Ammon's horn (tissue), 1 donor: ENCODE results near the gene COQ2.
A peak's percentile ranks its signal among the peaks of the same experiment; 100 is the strongest.
"Not testable (repeated sequence)": the region's sequence is repeated elsewhere in the genome, so short reads cannot be mapped to it uniquely, and the experiment has no call there.

Experiments
- DNase-seq: peaks from one replicate; pipeline ENCODE4 v3.0.0-alpha.2; 2016; ENCODE audit warnings: low spot score

Gene COQ2

DNA sequence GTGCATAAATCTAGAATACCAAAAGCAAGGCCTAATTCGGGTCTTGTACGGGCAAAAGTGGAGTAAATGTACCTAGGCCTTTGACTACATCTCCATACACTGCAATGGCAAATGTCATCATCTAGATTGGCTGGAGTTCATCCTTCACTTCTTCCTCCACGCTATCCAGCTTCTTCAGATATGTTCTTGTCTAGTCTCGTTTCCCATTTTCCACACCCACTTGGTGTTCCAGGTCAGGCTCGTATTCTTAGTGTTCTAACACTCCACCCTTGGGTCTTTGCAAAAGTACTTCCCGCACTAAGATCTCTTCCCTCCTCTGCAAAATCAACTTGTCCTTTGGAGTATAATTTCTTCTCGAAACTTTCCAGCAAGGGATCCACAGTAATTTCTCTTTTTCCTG, 1.4 kb downstream of the COQ2 start:
- DNase-seq, result no peak

DNA sequence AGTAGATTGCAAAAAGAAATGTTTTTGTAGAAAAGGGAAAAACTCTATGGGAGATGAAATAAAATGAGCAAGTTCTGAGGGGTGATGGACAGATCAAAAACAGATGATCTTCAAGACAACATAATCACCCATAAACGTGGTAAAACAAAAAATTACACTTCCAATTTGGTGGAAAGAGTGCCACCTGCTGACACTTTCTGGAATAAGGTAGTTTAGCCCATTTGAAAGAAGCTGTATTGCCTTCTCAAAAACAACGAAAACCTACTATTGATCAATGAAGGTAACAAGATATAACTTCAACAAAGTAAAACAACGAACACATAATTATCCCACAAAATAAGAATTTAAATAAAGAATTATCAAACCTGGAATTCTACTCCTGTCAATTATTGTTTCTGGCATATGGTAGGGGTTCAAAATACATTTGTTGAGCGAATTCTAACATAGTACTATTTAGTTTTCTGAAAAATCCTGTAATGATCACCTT, 2.5 kb downstream of the COQ2 start:
- peak; percentile 67 for DNase-seq

DNA sequence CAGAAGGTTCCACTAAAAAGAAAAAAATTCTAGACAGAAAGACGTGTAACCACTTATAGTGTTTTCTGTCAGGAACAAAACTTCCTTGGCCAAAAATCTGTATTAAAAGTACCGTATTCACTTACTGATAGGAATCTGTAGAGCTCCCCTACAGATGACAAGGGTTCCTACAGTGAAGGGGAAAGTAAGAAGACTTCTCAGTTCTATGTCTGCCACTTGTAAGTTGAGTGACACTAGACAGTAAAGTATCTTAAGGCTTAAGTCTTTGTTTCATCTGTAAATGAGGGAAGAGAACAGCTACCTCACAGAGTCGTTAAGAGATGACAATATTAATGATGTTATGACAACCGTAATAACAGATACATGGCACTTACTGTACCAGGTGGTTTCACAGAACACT, 3.3 kb downstream of the COQ2 start:
- no peak for DNase-seq

DNA sequence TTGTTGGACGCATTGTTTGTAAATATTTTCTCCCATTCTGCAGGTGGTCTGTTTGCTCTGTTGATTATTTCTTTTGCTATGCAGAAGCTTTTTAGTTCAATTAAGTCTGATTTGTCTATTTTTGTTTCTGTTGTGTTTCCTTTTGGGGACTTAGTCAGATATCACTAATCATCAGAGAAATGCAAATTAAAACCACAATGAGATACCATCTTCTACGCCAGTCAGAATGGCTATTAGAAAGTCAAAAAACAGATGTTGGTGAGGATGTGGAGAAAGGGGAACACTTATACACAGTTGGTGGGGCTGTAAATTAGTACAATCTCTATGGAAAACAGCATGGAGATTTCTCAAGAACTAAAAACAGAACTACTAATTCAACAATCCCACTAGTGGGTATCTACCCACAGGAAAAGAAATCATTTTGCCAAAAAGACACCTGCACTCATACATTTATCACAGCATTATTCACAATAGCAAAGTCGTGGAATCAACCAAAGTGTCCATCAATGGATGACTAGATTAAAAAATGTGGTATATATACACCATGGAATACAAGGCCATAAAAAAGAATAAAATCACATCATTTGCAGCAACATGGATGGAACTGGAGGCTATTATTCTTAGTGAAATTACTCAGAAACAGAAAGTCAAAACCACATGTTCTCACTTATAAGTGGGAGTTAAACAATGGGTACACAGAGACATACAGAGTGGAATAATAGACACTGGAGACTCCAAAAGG, 8.1 kb downstream of the COQ2 start:
- DNase-seq, result no peak

DNA sequence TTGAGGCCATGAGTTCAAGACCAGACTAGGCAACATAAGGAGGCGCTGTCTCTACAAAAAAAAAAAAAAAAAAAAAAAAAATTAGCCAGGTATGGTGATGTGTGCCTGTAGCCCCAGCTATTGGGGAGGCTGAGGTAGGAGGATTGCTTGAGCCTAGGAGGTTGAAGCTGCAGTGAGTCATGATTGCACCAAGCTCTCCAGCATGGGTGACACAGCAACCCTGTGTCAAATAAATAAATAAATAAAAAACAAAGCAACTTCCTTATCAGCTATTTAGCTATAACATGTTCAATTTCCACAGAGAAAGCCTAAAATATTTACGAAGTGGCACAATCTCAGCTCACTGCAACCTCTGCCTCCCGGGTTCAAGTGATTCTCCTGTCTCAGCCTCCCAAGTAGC, 10.7 kb downstream of the COQ2 start:
- DNase-seq, result not testable (repeated sequence)

DNA sequence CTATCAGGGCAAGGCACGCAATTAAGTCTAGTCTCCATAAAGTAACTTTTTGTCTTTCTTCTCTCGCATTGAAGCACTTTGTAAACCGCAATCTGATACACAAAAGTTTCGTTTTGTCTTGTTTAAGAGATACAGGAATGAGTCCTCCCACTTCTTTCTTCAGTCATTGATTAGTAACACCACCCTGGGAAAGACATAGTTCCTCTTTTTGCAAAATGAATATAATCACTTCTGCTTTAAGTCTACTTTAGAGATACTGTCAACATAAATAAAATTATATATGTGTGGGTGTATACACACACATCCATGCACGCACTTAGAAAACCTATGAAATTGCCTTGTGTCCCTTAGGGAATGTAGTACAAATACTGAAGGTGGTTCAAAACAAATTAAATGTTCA, 11.7 kb downstream of the COQ2 start:
- no peak for DNase-seq

DNA sequence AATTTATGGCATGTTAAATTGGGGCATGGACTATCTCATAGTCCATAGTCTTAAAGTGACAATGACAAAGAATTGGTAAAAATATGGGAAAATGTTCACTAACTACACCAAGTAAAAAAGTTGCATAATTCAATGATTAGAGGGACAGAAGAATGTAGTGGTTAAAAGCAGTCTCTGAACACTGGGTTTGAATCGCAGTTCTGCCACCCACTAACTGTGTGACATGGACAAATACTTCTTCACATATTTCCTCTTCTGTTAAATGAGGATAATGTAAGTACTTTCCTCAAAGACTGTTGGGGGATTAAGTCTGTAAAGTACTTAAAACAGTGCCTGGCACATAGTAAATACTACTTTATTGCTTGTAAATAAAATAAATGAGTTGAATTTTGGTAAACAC, 15.3 kb downstream of the COQ2 start:
- DNase-seq, result no peak

DNA sequence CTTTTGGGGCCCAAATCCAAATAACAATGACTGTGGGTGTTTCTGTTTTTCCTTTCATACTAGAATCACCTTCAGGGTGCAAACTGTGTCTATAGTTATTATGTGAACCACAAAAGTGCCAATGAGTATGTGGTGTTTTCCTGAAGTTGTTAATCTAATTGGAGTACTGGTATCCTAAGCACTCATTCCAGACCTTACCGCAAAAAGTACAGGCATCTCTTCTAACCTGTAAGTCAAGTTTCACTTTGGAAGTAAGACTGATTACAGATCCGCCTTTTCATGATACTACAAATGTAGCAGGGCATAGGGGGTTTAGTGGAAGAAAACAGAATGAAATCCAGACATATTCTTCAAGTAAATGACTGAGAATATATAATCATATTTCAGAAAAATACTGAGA, 16.1 kb downstream of the COQ2 start:
- DNase-seq, result no peak

DNA sequence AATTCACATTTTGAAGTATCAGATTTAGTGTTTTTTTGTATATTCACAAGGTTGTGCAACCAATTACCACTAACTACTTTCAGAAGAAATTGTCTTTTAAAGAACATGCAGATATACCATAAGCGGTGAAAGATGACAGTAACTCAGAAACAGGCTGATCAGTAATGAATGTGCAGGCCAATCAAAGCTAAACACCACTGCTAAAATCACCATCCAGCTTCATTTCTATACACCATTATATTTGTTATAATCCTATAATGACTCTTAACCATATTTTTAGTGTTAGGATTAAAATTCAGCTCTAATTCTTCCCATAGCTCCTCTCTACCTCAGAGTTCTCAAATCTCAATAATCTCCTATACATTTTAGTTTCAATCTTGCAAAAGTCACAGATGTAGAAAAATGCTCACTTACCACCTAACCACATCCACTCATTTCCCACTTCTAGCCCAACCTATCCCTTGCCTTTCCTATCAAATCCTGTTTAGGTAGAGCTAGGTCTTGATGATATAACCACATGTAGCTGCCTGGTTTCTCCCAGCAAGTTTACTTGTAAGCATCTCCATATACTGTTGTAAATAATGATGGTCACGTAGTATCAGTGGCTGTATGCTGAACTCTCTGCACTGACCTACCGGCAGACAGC, 16.6 kb downstream of the COQ2 start:
- DNase-seq, result no peak

DNA sequence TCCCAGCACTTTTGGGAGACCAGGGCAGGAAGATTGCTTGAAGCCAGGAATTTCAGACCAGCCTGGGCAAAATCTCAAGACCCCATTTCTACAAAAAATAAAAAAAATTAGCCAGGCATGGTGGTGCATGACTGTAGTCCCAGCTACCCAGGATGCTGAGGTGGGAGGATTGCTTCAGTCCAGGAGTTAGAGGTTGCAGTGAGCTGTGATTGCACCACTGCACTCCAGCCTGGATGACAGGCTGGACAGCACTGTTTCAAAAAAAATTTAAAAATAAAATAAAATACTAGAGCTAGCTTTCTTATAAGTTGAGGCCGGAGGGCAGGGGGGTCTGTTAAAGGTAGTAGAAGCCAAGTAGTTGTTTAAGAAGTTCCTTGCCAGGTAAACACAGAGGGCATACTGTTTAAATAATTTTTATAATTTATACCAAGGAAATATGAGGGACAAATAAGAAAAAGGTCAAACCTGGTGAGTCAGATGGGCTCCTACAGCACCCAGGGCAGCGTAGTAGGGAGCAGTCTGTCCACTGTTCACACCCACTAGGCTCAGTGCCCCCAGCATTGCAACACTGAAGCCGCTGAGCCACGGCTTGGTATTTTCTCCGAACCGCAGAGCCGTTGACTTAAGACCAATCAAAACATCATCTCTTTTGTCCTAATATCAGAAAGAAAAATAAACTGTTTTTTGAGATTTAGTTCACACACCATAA, 17.3 kb downstream of the COQ2 start:
- no peak for DNase-seq

DNA sequence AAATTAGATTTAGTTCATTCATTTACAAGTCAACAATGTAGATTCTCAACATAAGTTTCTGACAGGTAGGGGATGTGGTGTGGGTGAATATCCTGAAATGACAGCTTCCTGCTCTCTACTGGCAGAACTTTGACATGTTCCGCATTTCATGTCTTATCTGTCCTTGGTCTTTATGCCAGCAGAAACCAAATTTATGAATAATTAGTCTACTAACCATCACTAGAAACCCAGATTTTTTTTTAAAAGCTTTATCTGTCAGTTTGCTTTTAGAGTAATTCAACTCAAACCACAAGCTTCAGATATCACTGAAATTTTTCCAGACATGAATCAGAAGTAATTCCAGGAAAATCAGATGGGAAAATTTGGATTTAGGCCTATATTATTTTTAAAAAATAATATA, 17.9 kb downstream of the COQ2 start:
- DNase-seq, result no peak

DNA sequence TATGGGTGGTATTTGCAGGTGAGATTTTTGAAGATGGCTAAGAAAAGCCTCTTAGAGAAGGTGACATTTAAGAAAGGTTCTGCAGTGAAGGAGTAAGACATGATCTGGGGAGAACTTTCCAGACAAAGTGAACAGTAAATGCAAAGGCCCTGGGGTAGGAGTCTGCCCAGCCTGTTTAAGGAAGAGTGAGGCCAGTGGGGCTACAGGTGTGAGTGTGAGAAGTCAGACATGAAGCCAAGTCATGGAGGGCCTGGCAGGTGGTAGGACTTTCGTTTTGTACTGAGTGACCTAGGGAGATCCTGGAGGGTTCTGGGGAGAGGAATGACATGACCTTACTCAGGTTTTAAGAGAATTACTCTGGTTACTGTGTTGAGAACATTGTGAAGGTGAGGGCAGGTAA, 21.5 kb downstream of the COQ2 start:
- no peak for DNase-seq

DNA sequence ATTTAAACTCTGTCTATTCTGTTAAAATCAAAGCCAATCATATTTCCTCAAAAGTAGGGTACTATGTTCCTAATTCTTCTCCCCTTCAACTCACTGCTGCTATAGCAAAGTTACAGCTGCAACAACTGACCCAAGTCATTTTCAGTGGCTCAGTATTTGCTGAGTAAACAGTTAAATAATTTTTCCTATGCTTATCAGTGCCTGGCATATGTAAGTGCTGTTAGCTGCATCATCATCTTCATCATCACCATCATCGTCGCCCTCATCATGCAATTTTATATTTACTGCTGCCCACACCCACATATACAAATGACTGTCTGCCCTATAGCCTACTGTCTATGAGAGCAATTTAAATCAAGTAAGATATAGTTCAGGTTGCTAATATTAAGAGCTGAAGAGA, 21.9 kb downstream of the COQ2 start:
- DNase-seq, result no peak

DNA sequence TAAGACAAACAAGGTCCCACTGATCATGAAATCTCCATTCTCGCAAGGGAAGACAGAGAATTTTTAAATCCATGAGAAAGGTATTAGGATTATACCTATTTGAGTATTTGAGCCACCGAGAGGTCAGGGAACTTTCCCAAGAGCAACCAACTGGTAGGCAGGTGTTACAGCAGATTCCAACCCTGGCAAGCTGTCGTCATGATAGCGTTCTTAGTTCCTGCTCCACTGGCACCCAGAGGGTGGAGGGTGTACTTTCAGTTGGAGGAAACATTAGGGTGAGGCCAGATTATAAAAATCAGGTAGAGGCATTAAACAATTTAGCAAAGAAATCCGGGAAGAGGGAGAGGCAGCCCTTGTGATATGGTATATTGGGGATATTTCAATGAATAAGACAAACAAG, 23.3 kb downstream of the COQ2 start:
- no peak for DNase-seq

DNA sequence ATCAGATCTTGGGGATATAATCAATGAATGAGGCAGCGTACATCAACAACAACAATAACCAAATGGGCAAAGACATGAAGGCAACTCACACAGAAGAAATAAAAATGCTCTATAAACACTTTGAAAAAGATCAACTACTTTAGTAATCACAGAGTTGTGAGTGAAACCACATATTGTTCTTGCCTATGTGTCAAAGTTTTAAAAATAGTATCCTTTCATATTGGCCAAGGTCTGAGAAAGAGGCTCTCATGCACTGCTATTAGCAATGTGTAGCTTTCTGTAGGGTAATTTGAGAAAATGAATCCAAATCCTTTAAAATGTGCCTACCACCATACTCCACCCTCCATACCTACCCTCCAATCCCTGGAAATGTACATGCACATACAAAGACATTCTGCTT, 25.0 kb downstream of the COQ2 start:
- no peak for DNase-seq

DNA sequence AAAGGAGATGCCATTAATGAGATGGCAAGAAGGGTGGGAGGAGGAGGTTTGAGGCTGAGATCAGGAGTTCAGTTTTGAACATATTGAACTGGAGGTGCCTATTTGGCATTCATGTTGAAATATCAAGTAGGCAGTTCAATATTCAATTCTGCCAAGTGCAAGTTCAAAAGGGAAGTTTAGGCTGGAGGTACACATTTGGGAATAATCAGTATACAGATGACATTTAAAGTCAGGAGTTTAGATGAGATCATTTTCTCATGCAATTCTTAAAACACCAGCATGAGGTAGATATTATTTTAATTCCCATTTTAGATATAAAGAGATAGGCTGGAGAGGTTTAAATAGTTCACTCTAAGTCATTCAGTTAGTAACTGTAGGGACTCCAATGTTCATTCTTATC, 26.1 kb downstream of the COQ2 start:
- no peak for DNase-seq

DNA sequence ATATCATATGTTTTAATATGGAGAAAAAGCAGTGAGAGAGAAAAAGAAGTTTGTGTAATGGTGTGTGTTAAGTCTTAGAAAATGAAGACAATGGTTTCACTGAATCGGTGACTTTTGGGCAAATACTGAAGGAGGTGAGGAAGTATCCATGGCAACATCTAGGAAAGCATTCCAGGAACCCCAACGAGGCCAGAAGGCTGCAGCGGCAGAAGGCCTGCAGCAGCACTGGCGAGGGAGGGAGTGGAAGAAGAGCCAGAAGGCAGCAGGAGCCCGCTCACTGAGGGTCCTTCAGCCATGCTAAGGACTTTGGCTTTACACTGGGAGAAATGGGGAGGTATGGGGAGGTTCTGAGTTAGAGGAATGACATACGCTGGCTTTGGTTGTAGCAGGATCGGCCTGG, 26.8 kb downstream of the COQ2 start:
- DNase-seq, result peak; percentile 33

DNA sequence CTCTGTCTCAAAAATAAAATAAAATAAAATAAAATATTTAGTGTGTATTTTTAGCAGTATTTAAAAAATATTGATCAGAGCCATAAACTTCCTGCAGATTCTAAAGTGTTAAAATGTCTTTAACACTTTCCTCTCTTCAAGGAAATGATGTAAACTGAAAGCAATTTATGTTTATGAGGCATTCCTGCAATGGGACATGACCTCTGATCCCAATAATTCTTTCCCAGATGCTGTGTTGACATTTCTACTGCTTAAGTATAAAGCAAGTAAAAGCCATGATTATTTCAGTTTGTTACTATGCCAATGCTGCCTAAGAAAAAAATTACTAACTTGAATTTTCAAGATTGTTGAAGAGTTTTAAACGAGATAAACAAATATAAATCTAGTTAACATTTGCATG, 29.0 kb downstream of the COQ2 start:
- DNase-seq, result no peak

DNA sequence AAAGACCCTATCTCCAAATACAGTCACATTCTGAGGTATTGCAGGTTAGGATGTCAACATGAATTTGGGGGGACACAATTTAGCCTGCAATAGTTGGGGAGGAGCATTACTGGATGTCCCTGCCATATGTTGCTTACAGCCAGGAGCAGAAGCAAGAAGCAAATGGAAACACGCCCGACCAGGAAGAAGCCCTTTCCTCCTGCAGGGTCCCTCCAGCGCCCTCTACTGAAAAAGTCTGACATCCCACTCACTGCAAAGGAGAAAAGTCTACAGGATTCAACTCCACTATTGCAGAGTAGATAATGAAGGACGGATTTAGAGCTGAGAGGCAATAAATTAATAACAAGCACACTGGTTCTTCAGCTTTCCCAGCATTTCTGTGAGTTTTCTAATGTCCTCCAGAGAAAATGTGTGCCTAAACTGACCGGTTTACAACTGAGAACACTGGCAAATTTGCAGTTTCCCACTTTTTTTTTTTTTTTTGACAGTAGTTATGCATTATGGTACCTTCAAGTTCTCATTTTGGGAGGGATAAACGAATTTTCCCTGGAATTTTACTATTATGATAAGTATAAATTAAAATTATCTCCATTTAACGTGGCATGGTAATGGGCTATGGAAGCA, 31.7 kb downstream of the COQ2 start:
- DNase-seq, result peak; percentile 55

DNA sequence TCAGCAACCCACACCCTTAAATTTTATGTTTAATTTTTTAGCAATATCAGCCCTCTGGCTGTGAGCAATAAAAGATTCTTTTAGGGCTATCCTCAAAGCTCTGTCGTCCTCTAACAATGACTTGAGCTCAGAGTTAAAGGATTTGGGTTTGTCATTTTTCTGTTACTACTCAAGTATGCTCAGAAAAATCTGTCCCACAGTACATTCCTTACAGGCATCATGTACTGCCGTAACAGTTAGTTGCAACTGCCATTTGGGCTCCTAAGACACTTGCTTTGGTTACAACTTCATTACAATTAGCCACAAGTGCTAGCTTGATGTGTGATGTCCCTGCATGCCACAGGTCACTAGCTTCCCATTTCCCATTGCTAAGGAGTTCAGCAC, 33.2 kb downstream of the COQ2 start:
- DNase-seq, result no peak

DNA sequence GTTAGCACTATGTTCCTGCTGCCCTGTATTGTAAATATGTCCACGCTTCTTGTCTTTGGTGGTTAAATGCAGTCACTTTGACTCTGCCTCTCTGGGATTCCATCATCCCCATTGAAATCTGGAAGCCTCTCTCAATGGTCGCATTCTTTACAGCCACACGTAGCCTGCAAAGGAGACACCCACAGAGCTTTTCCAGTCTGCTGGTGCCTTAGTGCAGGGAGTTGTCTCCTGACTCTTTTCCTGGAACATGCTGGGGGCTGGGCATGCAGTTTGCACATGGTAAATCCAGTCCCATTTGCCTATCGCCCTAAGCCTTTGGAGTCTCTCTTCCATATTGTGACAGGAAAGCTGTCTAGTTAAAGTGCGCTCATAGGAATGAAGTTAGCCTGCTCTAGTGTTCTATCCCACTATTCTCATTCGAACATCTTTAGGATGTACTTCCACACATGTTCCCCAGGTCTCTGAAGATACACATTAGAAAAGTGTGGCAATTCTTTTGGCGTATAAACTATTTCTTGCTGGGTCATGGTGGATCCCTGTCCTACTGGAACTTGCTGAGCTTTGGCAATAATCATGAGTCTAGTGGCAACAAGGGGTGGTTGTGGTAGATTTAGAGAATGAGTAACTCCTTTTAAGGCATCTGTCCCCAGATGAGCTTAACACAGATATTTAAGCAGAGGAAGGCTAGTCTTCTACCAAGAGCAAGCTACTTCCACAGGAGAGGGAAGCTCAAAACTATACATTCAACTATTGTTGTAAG, 33.7 kb downstream of the COQ2 start:
- DNase-seq, result no peak

DNA sequence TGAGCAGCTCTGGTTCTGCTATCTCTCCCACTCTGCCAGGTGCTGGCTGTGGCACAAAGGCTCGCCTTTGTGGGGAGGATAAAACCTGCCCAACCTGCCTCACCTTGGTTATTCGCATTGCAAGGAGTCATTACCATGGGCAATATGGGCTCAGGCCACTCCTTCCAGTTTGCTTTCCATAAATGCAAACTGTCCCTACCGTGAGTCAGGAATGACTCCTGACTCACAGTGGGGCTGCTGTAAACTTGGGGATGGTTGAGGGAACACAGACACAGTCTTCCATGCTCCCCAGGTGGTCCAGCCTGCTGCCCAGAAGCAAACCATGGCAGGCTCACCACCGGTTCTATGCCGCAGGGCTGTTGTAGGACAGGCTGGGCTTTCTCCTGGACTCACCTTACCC, 36.1 kb downstream of the COQ2 start:
- DNase-seq, result no peak
